KMS-11 (cell line): Measurements from ENCODE around the gene PDE3B.

Source experiments
- H2AFZ ChIP-seq: fragments of 200-600 bp; sonication (generic); 2 replicates; pipeline ENCODE4 v1.6.1; 2016; ENCODE audit warnings: antibody characterized with exemption, mixed run types, low read depth
- H3K27ac ChIP-seq: fragments of 200-600 bp; sonication (generic); 2 replicates; pipeline ENCODE4 v1.6.1; 2016; ENCODE audit warnings: mild to moderate bottlenecking, mixed run types
- H3K27me3 ChIP-seq: fragments of 200-600 bp; sonication (generic); 2 replicates; pipeline ENCODE4 v1.6.1; 2017; ENCODE audit warnings: mild to moderate bottlenecking, low read depth, mixed run types, moderate library complexity; ENCODE audit not compliant: insufficient read depth
- H3K36me3 ChIP-seq: fragments of 200-600 bp; sonication (generic); 2 replicates; pipeline ENCODE4 v1.6.1; 2017; ENCODE audit warnings: mild to moderate bottlenecking, mixed run types; ENCODE audit not compliant: insufficient read depth
- H3K4me1 ChIP-seq: fragments of 200-600 bp; sonication (generic); 2 replicates; pipeline ENCODE4 v1.6.1; 2016; ENCODE audit warnings: mild to moderate bottlenecking, low read depth, mixed run types; ENCODE audit not compliant: poor library complexity, severe bottlenecking
- H3K4me2 ChIP-seq: fragments of 200-600 bp; sonication (generic); 2 replicates; pipeline ENCODE4 v1.7.0; 2016; ENCODE audit warnings: mild to moderate bottlenecking, mixed run types
- H3K4me3 ChIP-seq: fragments of 200-600 bp; sonication (generic); IDR thresholded peaks from 2 replicates; pipeline ENCODE4 v1.6.1; 2017; ENCODE audit warnings: low read depth, low read length, mixed read lengths; ENCODE audit not compliant: insufficient read depth
- H3K79me2 ChIP-seq: fragments of 200-600 bp; sonication (generic); 2 replicates; pipeline ENCODE4 v1.6.1; 2016; ENCODE audit warnings: low read depth, mixed run types; ENCODE audit not compliant: insufficient read depth
- H3K9ac ChIP-seq: fragments of 200-600 bp; sonication (generic); 2 replicates; pipeline ENCODE4 v1.6.1; 2016; ENCODE audit warnings: mild to moderate bottlenecking, mixed run types
- H4K20me1 ChIP-seq: fragments of 200-600 bp; sonication (generic); 2 replicates; pipeline ENCODE4 v1.6.1; 2016; ENCODE audit warnings: mild to moderate bottlenecking, mixed run types; ENCODE audit not compliant: insufficient read depth
- TF ChIP-seq, protein P1 (sequence below): fragments of 200-600 bp; sonication (generic); conservative IDR thresholded peaks from 2 replicates; pipeline ENCODE4 v1.6.1; 2017; ENCODE audit warnings: low read depth, mild to moderate bottlenecking, antibody characterized with exemption, low read length, moderate library complexity, mixed read lengths

PDE3B gene

DNA sequence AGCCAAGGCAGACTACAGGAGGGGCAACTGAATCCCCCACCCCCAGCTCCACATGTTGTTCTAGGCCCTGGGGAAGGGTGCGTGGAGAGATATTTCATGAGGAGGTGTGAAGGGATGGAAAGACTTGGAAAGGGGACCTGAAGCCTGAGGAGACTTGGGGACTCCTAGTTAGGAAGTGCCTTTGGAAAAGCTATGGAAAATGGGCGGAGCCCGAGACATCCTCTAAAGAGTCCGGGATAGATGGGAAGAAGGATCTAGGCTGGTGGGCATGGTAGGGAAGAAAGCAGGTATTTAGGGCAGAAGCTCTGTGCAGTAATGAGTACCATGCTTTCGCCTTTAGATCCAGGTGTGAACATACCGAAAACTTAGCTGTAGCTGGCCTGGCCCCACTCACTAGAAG is 263.4 kb downstream of the PDE3B start:
- Histone ChIP-seq H2AFZ (no peak overlapping the region), H3K4me1 (peaks cover 18% of the 10 kb centered on the region), H3K79me2 (no peaks in the 10 kb centered on the region), H3K9ac (no peak overlapping the region), H3K27me3 (no peaks in the 10 kb centered on the region), H3K4me3 (no peak overlapping the region), H3K27ac (no peak overlapping the region), H3K36me3 (no peaks in the 10 kb centered on the region), H4K20me1 (no peaks in the 10 kb centered on the region), H3K4me2 (no peak overlapping the region)
- TF ChIP-seq, protein P1, sequence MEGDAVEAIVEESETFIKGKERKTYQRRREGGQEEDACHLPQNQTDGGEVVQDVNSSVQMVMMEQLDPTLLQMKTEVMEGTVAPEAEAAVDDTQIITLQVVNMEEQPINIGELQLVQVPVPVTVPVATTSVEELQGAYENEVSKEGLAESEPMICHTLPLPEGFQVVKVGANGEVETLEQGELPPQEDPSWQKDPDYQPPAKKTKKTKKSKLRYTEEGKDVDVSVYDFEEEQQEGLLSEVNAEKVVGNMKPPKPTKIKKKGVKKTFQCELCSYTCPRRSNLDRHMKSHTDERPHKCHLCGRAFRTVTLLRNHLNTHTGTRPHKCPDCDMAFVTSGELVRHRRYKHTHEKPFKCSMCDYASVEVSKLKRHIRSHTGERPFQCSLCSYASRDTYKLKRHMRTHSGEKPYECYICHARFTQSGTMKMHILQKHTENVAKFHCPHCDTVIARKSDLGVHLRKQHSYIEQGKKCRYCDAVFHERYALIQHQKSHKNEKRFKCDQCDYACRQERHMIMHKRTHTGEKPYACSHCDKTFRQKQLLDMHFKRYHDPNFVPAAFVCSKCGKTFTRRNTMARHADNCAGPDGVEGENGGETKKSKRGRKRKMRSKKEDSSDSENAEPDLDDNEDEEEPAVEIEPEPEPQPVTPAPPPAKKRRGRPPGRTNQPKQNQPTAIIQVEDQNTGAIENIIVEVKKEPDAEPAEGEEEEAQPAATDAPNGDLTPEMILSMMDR: no peak

DNA sequence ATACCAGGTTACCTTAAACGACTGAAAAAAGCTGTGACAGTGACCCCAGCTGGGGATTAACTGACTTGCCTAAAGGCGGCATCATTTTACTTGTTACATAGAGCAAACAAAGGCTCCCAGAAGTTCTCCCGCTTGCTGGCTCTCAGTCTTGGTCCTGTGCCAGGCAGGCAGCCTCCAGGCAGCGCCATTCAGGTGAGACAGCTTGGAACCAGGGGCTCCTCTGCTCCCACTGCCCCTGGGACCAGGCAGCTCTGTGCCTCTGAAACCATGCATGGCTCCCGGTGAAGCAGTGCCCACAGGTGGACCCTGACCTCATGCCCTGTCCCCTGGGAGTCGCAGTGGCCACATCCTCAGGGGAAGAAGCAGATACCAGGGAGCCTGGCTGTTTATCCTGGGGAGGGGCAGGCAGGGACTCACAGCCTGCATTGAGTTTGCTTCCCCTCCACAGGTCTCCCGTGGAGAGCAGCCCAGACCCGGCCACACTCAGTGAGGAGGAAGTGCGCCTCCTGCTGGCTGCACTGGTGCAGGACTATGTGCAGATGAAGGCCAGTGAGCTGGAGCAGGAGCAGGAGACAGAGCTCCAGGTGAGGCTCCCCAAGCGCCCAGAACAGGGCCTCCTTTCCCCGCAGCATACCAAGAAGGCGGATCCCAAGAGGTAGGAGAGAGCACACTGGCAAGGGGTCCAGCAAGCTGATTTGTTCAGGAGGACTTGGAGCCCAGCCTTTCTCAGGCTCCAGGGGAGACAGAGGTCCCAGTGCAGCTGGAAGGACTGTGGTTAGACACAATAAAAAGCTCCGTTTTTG is 264.0 kb downstream of the PDE3B start:
- Histone ChIP-seq H2AFZ (peak overlapping the region; percentile 43), H3K9ac (no peak overlapping the region), H4K20me1 (no peaks in the 10 kb centered on the region), H3K4me2 (peak overlapping the region; percentile 2; the same call in 1 of the 2 replicates), H3K27ac (no peak overlapping the region), H3K4me1 (peaks cover 18% of the 10 kb centered on the region), H3K4me3 (no peak overlapping the region), H3K79me2 (no peaks in the 10 kb centered on the region), H3K27me3 (no peaks in the 10 kb centered on the region), H3K36me3 (no peaks in the 10 kb centered on the region)
- TF ChIP-seq, protein P1: peak; percentile 84

DNA sequence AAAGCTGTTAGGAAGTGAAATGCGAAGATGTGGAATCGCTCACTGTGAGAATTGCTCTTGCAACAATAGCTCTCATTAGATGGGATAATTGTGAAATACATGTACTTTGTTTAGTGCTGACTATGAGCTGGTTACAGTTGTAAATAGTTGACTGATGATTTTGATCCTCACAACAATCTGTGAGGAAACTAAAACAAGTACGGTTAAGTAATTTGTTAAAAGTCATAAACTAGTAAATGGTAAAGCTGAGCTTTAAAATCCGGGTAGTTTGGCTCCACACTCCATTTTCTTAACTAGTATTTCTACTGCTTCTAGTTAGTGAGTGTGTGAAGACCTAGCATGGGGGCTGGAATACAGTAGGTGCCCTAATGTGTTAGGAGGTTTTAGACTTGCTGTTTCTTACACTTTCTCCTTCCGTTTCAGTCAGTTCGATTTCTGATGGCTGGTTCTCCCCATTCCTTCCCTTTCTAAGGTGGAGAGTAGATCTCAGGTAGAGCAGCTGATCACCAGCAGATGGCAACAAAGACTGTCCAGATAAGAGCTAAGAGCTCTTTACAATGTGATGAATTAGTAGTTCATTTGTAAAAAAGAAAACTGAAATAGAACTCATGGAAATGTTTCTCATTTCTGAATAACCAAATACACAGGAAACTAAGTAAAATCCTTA is 264.7 kb downstream of the PDE3B start:
- Histone ChIP-seq H3K27me3 (no peaks in the 10 kb centered on the region), H3K36me3 (no peaks in the 10 kb centered on the region), H3K4me2 (peak overlapping the region; percentile 2), H3K79me2 (no peaks in the 10 kb centered on the region), H3K27ac (no peak overlapping the region), H3K4me1 (peaks cover 18% of the 10 kb centered on the region), H2AFZ (peak overlapping the region; percentile 43; the same call in 1 of the 2 replicates), H4K20me1 (no peaks in the 10 kb centered on the region), H3K4me3 (no peak overlapping the region), H3K9ac (no peak overlapping the region)
- TF ChIP-seq, protein P1: peak; percentile 61

DNA sequence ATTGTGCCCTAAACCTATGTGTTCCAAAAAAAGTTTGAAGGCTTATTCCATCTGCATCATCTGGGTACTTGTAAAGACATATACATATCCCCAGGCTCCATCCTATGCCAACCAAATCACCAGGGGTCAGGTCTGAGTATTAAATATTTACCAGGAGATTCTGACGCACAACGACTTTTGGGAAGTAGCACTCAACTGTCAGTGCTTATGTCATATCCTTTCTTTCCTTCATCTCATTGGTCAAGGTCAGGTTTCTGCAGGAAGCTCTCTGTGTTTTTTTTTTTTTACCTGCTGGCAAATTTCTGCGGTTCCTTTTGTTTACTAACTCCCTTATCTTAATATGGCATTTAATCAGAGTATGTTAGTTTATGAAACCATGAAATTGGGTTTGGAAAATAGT is 270.9 kb downstream of the PDE3B start:
- no peak overlapping the region for H3K27ac ChIP-seq
- no peak overlapping the region for H2AFZ ChIP-seq
- H3K27me3 ChIP-seq: no peaks in the 10 kb centered on the region
- no peaks in the 10 kb centered on the region for H3K36me3 ChIP-seq
- no peaks in the 10 kb centered on the region for H3K4me1 ChIP-seq
- TF ChIP-seq, protein P1: no peak
- H4K20me1 ChIP-seq: no peaks in the 10 kb centered on the region
- no peaks in the 10 kb centered on the region for H3K79me2 ChIP-seq
- H3K4me3 ChIP-seq: no peak overlapping the region
- no peak overlapping the region for H3K4me2 ChIP-seq
- H3K9ac ChIP-seq: no peak overlapping the region
